GM13977 (cell line): Measurements from ENCODE around the gene CRNKL1.

ENCODE experiments used
- DNase-seq: peaks from one replicate; pipeline ENCODE4 v3.0.0; 2012; ENCODE audit warnings: low spot score
- CTCF ChIP-seq: IDR thresholded peaks from 2 replicates; pipeline ENCODE4 v1.5.1; 2012; ENCODE audit warnings: mild to moderate bottlenecking, control low read depth; ENCODE audit not compliant: insufficient read depth; ENCODE audit errors: extremely low read depth, missing control alignments
- in situ Hi-C: fragments of 300-500 bp; cut with MboI; formaldehyde crosslinking; loops from one replicate; pipeline ENCODE4 v1.12.0; 2022; ENCODE audit warnings: low sequenced_read_pairs, low pct_unique_long_range_greater_than_20kb, mixed read lengths, inconsistent platforms; ENCODE audit not compliant: unreplicated experiment

CRNKL1 gene

GRCh38 chr20:20065361-20065760 is 13.1 kb upstream of the CRNKL1 start:
- in situ Hi-C loops: no loop called here
- TF ChIP-seq CTCF: no peak
- DNase-seq: no peak

GRCh38 chr20:20063941-20064702 is 11.9 kb upstream of the CRNKL1 start:
- TF ChIP-seq CTCF: no peak
- in situ Hi-C loops: no loop called here
- DNase-seq: no peak

GRCh38 chr20:20060234-20060998 is 8.2 kb upstream of the CRNKL1 start:
- TF ChIP-seq CTCF: no peak
- DNase-seq: no peak
- in situ Hi-C loops: no loop called here

- in situ Hi-C loops: no loop called here
- DNase-seq: no peak
- TF ChIP-seq CTCF: no peak
These were observed 546 bp downstream of the CRNKL1 start for GRCh38 chr20:20051767-20052073.

- in situ Hi-C loops: no loop called here
- no peak for TF ChIP-seq CTCF
- no peak for DNase-seq
These were observed 12.4 kb downstream of the CRNKL1 start for GRCh38 chr20:20039752-20040387.

GRCh38 chr20:20038586-20038985 is 13.7 kb downstream of the CRNKL1 start:
- in situ Hi-C loops: no loop called here
- no peak for DNase-seq
- no peak for TF ChIP-seq CTCF
